Nephron progenitor cell (in vitro differentiated cells): ENCODE data around the gene ARGLU1.

Experiments
- DNase-seq: peaks from one replicate; pipeline ENCODE4 v3.0.0; 2021
- H3K27ac Mint-ChIP-seq: 2 replicates; pipeline ENCODE4 v1.8.0; 2021; ENCODE audit warnings: mild to moderate bottlenecking, moderate library complexity, mixed read lengths
- H3K27me3 Mint-ChIP-seq: 2 replicates; pipeline ENCODE4 v1.8.0; 2021; ENCODE audit warnings: mild to moderate bottlenecking, low read depth, mixed read lengths; ENCODE audit not compliant: poor library complexity
- H3K36me3 Mint-ChIP-seq: 2 replicates; pipeline ENCODE4 v1.8.0; 2021; ENCODE audit warnings: low read depth, mixed read lengths
- H3K4me1 Mint-ChIP-seq: 2 replicates; pipeline ENCODE4 v1.8.0; 2021; ENCODE audit warnings: mixed read lengths
- H3K4me3 Mint-ChIP-seq: 2 replicates; pipeline ENCODE4 v1.8.0; 2021; ENCODE audit warnings: mild to moderate bottlenecking, moderate library complexity, mixed read lengths
- H3K9me3 Mint-ChIP-seq: 2 replicates; pipeline ENCODE4 v1.8.0; 2021; ENCODE audit warnings: mild to moderate bottlenecking, moderate library complexity, mixed read lengths
- CTCF ChIP-seq: fragments of 200-600 bp; sonication (generic); IDR thresholded peaks from 2 replicates; pipeline ENCODE4 v1.5.0; 2021; ENCODE audit warnings: antibody characterized with exemption

Gene ARGLU1

GRCh38 chr13:106520251-106521054, 47.5 kb downstream of the ARGLU1 start:
- H3K4me3 Mint-ChIP-seq, result peak overlapping the region; percentile 52
- DNase-seq, result no peak
- peak overlapping the region; percentile 89 for H3K27ac Mint-ChIP-seq
- H3K27me3 Mint-ChIP-seq, result no peaks in the 10 kb centered on the region
- H3K36me3 Mint-ChIP-seq, result peaks cover 25% of the 10 kb centered on the region
- no peak for TF ChIP-seq CTCF
- peaks cover 97% of the 10 kb centered on the region for H3K4me1 Mint-ChIP-seq
- H3K9me3 Mint-ChIP-seq, result no peaks in the 10 kb centered on the region

DNA sequence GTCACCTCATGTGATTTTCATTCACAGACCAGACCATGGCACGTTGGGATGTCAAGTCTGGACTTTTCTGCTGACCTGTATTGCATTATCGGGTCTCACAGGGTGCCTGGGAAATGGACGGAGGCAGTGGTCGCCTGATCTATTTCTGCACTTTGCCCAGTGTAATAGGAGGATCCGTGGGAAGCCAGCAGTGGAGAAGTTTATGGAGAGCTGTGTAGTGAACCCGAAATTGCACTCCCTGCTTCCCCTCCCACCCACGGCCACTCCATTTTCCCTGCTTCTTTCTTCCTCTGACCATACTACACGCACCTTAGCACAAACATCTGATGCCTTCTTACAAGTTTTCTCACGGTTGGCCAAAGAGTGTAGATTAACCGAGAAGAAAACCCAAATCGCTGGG, 49.4 kb downstream of the ARGLU1 start:
- H3K4me3 Mint-ChIP-seq, result peak overlapping the region; percentile 47
- H3K4me1 Mint-ChIP-seq, result peaks cover 99% of the 10 kb centered on the region
- H3K27ac Mint-ChIP-seq, result peak overlapping the region; percentile 82
- DNase-seq, result no peak
- no peaks in the 10 kb centered on the region for H3K9me3 Mint-ChIP-seq
- no peak for TF ChIP-seq CTCF
- H3K27me3 Mint-ChIP-seq, result no peaks in the 10 kb centered on the region
- H3K36me3 Mint-ChIP-seq, result peaks cover 37% of the 10 kb centered on the region

- Mint-ChIP-seq H3K4me1 (peaks cover 98% of the 10 kb centered on the region), H3K27me3 (no peaks in the 10 kb centered on the region), H3K4me3 (no peak overlapping the region), H3K27ac (peak overlapping the region; percentile 20), H3K9me3 (no peaks in the 10 kb centered on the region), H3K36me3 (peaks cover 49% of the 10 kb centered on the region)
- TF ChIP-seq CTCF, result no peak
- no peak for DNase-seq
Measured at GRCh38 chr13:106517109-106517847, 50.7 kb downstream of the ARGLU1 start.

GRCh38 chr13:106515635-106516254, 52.2 kb downstream of the ARGLU1 start:
- Mint-ChIP-seq H3K4me3 (no peak overlapping the region), H3K36me3 (peaks cover 64% of the 10 kb centered on the region), H3K4me1 (peaks cover 82% of the 10 kb centered on the region), H3K9me3 (peaks cover 6% of the 10 kb centered on the region), H3K27ac (no peak overlapping the region), H3K27me3 (no peaks in the 10 kb centered on the region)
- TF ChIP-seq CTCF, result no peak
- no peak for DNase-seq

DNA sequence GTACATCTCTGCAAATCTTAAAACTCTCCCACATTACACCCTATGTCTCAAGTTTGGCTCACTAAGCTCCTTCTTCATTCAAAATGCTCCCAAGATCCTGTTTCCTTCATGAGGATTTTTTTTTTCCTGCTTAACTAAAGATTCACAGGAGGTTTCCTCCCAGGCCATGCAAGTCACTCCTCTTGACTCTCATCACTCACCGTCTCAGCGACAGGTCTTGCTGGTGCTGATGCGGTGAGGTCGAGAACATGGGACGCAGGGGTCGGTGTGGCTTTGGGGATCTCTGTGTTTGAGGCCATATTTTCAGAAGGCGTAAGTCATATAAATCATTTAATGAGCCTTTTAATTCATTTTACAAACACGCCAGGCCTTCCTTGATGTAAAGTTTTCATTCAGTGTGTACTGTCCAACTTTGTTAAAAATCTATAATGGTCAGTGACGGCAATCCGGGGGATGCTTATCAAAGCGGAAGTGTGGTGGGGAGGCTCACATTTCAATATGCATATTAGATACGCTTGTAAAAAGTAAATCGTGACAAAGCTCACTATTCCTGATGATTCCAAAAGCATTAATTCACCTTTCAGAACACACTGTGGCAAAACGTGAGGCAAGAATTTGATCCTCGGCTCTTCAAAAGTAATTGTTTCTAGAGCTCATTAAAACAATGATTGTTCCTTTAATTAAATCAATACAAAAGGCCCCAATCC, 52.9 kb downstream of the ARGLU1 start:
- TF ChIP-seq CTCF, result no peak
- H3K4me3 Mint-ChIP-seq, result peak overlapping the region; percentile 51

More for the DNA sequence above, 52.9 kb downstream of the ARGLU1 start:
- Mint-ChIP-seq H3K36me3 (peaks cover 70% of the 10 kb centered on the region), H3K4me1 (peaks cover 76% of the 10 kb centered on the region), H3K27me3 (no peaks in the 10 kb centered on the region), H3K9me3 (peaks cover 6% of the 10 kb centered on the region), H3K27ac (peak overlapping the region; percentile 7)
- DNase-seq, result no peak
